WTC11 (cell line): ENCODE measurements around the gene CACTIN.

Source experiments
- ARID4B ChIP-seq: sonication (generic); formaldehyde crosslinking; IDR thresholded peaks from 2 replicates; pipeline ENCODE4 v1.8.0; 2023; ENCODE audit warnings: missing genetic modification reagents, mild to moderate bottlenecking, borderline replicate concordance
- ATF3 ChIP-seq: sonication (generic); formaldehyde crosslinking; conservative IDR thresholded peaks from 2 replicates; pipeline ENCODE4 v1.8.1; 2022; ENCODE audit warnings: mild to moderate bottlenecking, missing genetic modification reagents
- ATF6 ChIP-seq: sonication (generic); formaldehyde crosslinking; IDR thresholded peaks from 2 replicates; pipeline ENCODE4 v1.8.1; 2023; ENCODE audit warnings: mild to moderate bottlenecking, missing genetic modification reagents
- CTCF ChIP-seq: fragments of 200-600 bp; IDR thresholded peaks from 2 replicates; pipeline ENCODE4 v1.8.0; 2022; ENCODE audit warnings: antibody characterized with exemption
- E2F5 ChIP-seq: sonication (generic); formaldehyde crosslinking; IDR thresholded peaks from 2 replicates; pipeline ENCODE4 v1.8.1; 2022; ENCODE audit warnings: mild to moderate bottlenecking, moderate library complexity, missing genetic modification reagents
- IRF2 ChIP-seq: sonication (generic); formaldehyde crosslinking; IDR thresholded peaks from 2 replicates; pipeline ENCODE4 v1.8.0; 2022; ENCODE audit warnings: low read depth, missing genetic modification reagents, borderline replicate concordance
- MLX ChIP-seq: sonication (generic); formaldehyde crosslinking; IDR thresholded peaks from 2 replicates; pipeline ENCODE4 v1.8.1; 2023; ENCODE audit warnings: mild to moderate bottlenecking, missing genetic modification reagents, moderate library complexity
- NFATC4 ChIP-seq: fragments of 250-450 bp; sonication (Bioruptor Pico); IDR thresholded peaks from 2 replicates; pipeline ENCODE4 v1.9.0; 2021; ENCODE audit warnings: mild to moderate bottlenecking
- RELA ChIP-seq: sonication (generic); formaldehyde crosslinking; IDR thresholded peaks from 2 replicates; pipeline ENCODE4 v1.8.1; 2022; ENCODE audit warnings: missing genetic modification reagents, mild to moderate bottlenecking, borderline replicate concordance
- ZSCAN18 ChIP-seq: fragments of 250-450 bp; sonication (Bioruptor Pico); IDR thresholded peaks from 2 replicates; pipeline ENCODE4 v2.1.2; 2022; ENCODE audit warnings: mild to moderate bottlenecking, moderate library complexity

- no peak for TF ChIP-seq MLX (CRISPR knock-in tag)
- TF ChIP-seq CTCF, result no peak
- no peak for TF ChIP-seq ATF3 (CRISPR knock-in tag)
- TF ChIP-seq E2F5 (CRISPR knock-in tag), result no peak
- TF ChIP-seq RELA, result no peak
- TF ChIP-seq ZSCAN18 (CRISPR knock-in tag), result no peak
- no peak for TF ChIP-seq ARID4B (CRISPR knock-in tag)
- TF ChIP-seq ATF6, result no peak
- no peak for TF ChIP-seq IRF2
- TF ChIP-seq NFATC4 (CRISPR knock-in tag), result no peak
Observed at GRCh38 chr19:3655402-3656072, 28.9 kb upstream of the CACTIN start.
